ENCODE data around the gene FRS2. TPM values are rescaled to one million over a fixed set of nuclear protein-coding genes. Genes with fewer than 3 reads are reported as not detected.

The FRS2 gene
- 43.1 and 52.5 TPM in 2 replicates for total RNA-seq

GRCh38 chr12:69470189-69471075 lies at the start of gene FRS2:
TSS of gene FRS2 (plus strand) at chr12:69470388. CDS start at chr12:69569031, 98,643 bp downstream.

GRCh38 chr12:69585189-69586062 lies 115.2 kb downstream of the FRS2 start, which contains the start of gene CCT2:
TSS of gene CCT2 (plus strand) at chr12:69585459. CDS start at chr12:69585522, 63 bp downstream.

GRCh38 chr12:69610729-69611128 lies 140.5 kb downstream of the FRS2 start, which contains the start of gene LRRC10:
TSS of gene LRRC10 (minus strand) at chr12:69610907. CDS start at chr12:69610838, 69 bp downstream.

Other genes with a start within 250 kb of the FRS2 start
- 20.8 and 23.0 TPM in 2 replicates for gene CPSF6, start 230.8 kb upstream of the FRS2 start, total RNA-seq
- gene LYZ, start 122.0 kb upstream of the FRS2 start, total RNA-seq = not detected in 2 replicates
- 8.2 and 9.8 TPM in 2 replicates for gene YEATS4, start 110.6 kb upstream of the FRS2 start, total RNA-seq
- 174 and 179 TPM in 2 replicates for gene CCT2, start 115.1 kb downstream of the FRS2 start, total RNA-seq
- gene LRRC10, start 140.5 kb downstream of the FRS2 start, total RNA-seq = not detected in 2 replicates
- gene BEST3, start 228.9 kb downstream of the FRS2 start, total RNA-seq = not detected in 2 replicates

Data from smooth muscle cell of the pulmonary artery (primary cell).